Endothelial cell of umbilical vein (primary cell): ENCODE measurements around the gene NSD2. TPM values are rescaled to one million over a fixed set of nuclear protein-coding genes. Genes with fewer than 3 reads are reported as not detected.

ENCODE experiments used
- BruUV-seq: library from RNA; stranded (reverse); fragments of 400-500 nt; replicated peaks from 2 replicates; lab custom pipeline; 2021; lab: Mats Ljungman, UMichigan
- CTCF ChIA-PET: fragments of 300-600, 350-600 bp; sonication (Branson Sonifier 250); formaldehyde crosslinking; loops from one replicate; lab custom pipeline; 2021; ENCODE audit warnings: antibody characterized with exemption, inconsistent platforms; lab: Charles Lee
- POLR2A ChIA-PET: fragments of 300-600, 350-600 bp; sonication (Branson Sonifier 250); formaldehyde crosslinking; loops from one replicate; lab custom pipeline; 2021; ENCODE audit warnings: antibody characterized with exemption, inconsistent platforms; lab: Charles Lee
- DNase-seq: peaks from one replicate; pipeline ENCODE4 v3.0.0-alpha.2; 2011; ENCODE audit warnings: low read depth, low spot score
- FAIRE-seq: peaks from 2 replicates; lab custom pipeline; 2011; peaks lifted over from hg19 to GRCh38; lab: Jason Lieb, UNC
- H2AFZ ChIP-seq: 2 replicates; pipeline ENCODE4 v1.6.0; 2012; ENCODE audit warnings: low read depth, low read length, control low read depth, inconsistent platforms
- H3K27ac ChIP-seq: 2 replicates; pipeline ENCODE4 v1.5.1; 2011; ENCODE audit warnings: low read depth, mild to moderate bottlenecking, control low read depth, low read length, moderate library complexity; ENCODE audit not compliant: insufficient read depth
- H3K27me3 ChIP-seq, 2 experiments: 2 replicates each; pipeline versions ENCODE4 v1.6.0 to v1.6.1; 2011; ENCODE audit warnings: low read length in 2 of 2, mixed read lengths in 1 of 2; ENCODE audit not compliant: control insufficient read depth in 2 of 2, insufficient read depth in 2 of 2
- H3K36me3 ChIP-seq, 2 experiments: 2 replicates in 1 of 2; 3 replicates in 1 of 2; pipeline ENCODE4 v1.5.1; 2011; ENCODE audit warnings: low read length in 2 of 2, mild to moderate bottlenecking in 1 of 2, moderate library complexity in 1 of 2; ENCODE audit not compliant: control insufficient read depth in 2 of 2, insufficient read depth in 2 of 2; ENCODE audit errors: extremely low read depth in 1 of 2
- H3K4me1 ChIP-seq: 3 replicates; pipeline ENCODE4 v1.5.1; 2011; ENCODE audit warnings: mild to moderate bottlenecking, low read length; ENCODE audit not compliant: control insufficient read depth, insufficient read depth; ENCODE audit errors: extremely low read depth
- H3K4me2 ChIP-seq: 2 replicates; pipeline ENCODE4 v1.6.1; 2011; ENCODE audit warnings: low read length, control low read depth, mixed read lengths; ENCODE audit not compliant: insufficient read depth
- H3K4me3 ChIP-seq, 3 experiments: fragments of 200-600 bp in 1 of 3; sonication (generic), shearing (Covaris generic) in 1 of 3; replicated peaks in 1 of 3; 2 replicates each; pipeline ENCODE4 v1.5.1; 2011 to 2016; ENCODE audit warnings: control low read depth in 3 of 3, low read length in 3 of 3, mild to moderate bottlenecking in 2 of 3, inconsistent platforms in 1 of 3, low read depth in 1 of 3, moderate library complexity in 1 of 3; ENCODE audit not compliant: insufficient read depth in 1 of 3
- H3K79me2 ChIP-seq: 2 replicates; pipeline ENCODE4 v1.6.0; 2012; ENCODE audit warnings: low read length, inconsistent platforms; ENCODE audit not compliant: control insufficient read depth, insufficient read depth
- H3K9ac ChIP-seq: replicated peaks from 2 replicates; pipeline ENCODE3; 2011; ENCODE audit warnings: low read length, control low read depth; ENCODE audit not compliant: insufficient read depth; ENCODE audit errors: extremely low read depth
- H3K9me1 ChIP-seq: replicated peaks from 3 replicates; pipeline ENCODE4 v1.6.0; 2011; ENCODE audit warnings: mild to moderate bottlenecking, low read length; ENCODE audit not compliant: control insufficient read depth, insufficient read depth; ENCODE audit errors: extremely low read depth
- H3K9me3 ChIP-seq: replicated peaks from 2 replicates; pipeline ENCODE4 v1.5.1; 2012; ENCODE audit warnings: low read length, inconsistent platforms; ENCODE audit not compliant: control insufficient read depth, insufficient read depth
- H4K20me1 ChIP-seq: replicated peaks from 2 replicates; pipeline ENCODE3; 2011; ENCODE audit warnings: mild to moderate bottlenecking, low read length; ENCODE audit not compliant: control insufficient read depth, insufficient read depth; ENCODE audit errors: extremely low read depth
- EZH2 ChIP-seq: IDR thresholded peaks from 2 replicates; pipeline ENCODE4 v1.6.1; 2012; ENCODE audit warnings: borderline replicate concordance, low read depth, mild to moderate bottlenecking, moderate library complexity, low read length, inconsistent platforms; ENCODE audit not compliant: severe bottlenecking
- FOS ChIP-seq: IDR thresholded peaks from 2 replicates; pipeline ENCODE4 v1.6.1; 2011; ENCODE audit warnings: mild to moderate bottlenecking, low read length, moderate library complexity, borderline replicate concordance; ENCODE audit not compliant: insufficient read depth
- JUN ChIP-seq: IDR thresholded peaks from 2 replicates; pipeline ENCODE4 v1.6.1; 2011; ENCODE audit warnings: borderline replicate concordance, low read depth; ENCODE audit not compliant: insufficient read length, insufficient read depth
- MYC ChIP-seq: IDR thresholded peaks from one replicate; pipeline ENCODE4 v1.6.1; 2011; ENCODE audit warnings: mild to moderate bottlenecking, low read depth, low read length
- POLR2A ChIP-seq: IDR thresholded peaks from 2 replicates; pipeline ENCODE4 v1.6.1; 2012; ENCODE audit warnings: low read depth, mild to moderate bottlenecking, control low read depth, low read length
- POLR2AphosphoS5 ChIP-seq: IDR thresholded peaks from 2 replicates; pipeline ENCODE4 v1.6.1; 2012; ENCODE audit warnings: low read depth, mild to moderate bottlenecking, control low read depth, low read length, moderate library complexity; ENCODE audit not compliant: insufficient read depth
- dilution Hi-C: fragments of 300-500 bp; cut with MboI; formaldehyde crosslinking; loops from one replicate; pipeline ENCODE4 v1.15.0; 2019; ENCODE audit warnings: low sequenced_read_pairs; ENCODE audit not compliant: extremely low pct_ligation_motif_present
- intact Hi-C: fragments of 100-400 bp; cut with micrococcal nuclease; formaldehyde crosslinking; loops from one replicate; pipeline ENCODE4 v1.10.0; 2022
- polyA plus RNA-seq, 4 experiments: library from polyadenylated mRNA; depleted of rRNA in 3 of 4; stranded (reverse) in 3 of 4; unstranded in 1 of 4; fragments of >200 nt; gene quantifications; 2 replicates each; pipeline versions ENCODE4 v1.2.1 to v1.2.3, GENCODE V29; 2011 to 2012; ENCODE audit warnings: missing spikeins in 1 of 4
- total RNA-seq: library from RNA; stranded (reverse); gene quantifications from 2 replicates; pipeline ENCODE4 v1.2.3, GENCODE V29; 2021
- TF ChIP-seq, protein P1 (sequence below), 2 donors: IDR thresholded peaks; 1 replicate in 1 of 2; 2 replicates in 1 of 2; pipeline ENCODE4 v1.5.1; 2011; ENCODE audit warnings: low read length in 2 of 2, mild to moderate bottlenecking in 2 of 2, moderate library complexity in 2 of 2, control low read depth in 1 of 2, inconsistent platforms in 1 of 2, low read depth in 1 of 2; ENCODE audit not compliant: insufficient read depth in 1 of 2; ENCODE audit errors: extremely low read depth in 1 of 2
- TF ChIP-seq, protein P2 (sequence below): IDR thresholded peaks from 2 replicates; pipeline ENCODE4 v1.6.1; 2011; ENCODE audit not compliant: insufficient read depth, insufficient read length

Gene NSD2
- total and polyA plus RNA-seq, 2 donors (not counting 3 experiments of a cell fraction or from before 2014, with no cell fraction given) = 31.3 to 171 TPM

DNA sequence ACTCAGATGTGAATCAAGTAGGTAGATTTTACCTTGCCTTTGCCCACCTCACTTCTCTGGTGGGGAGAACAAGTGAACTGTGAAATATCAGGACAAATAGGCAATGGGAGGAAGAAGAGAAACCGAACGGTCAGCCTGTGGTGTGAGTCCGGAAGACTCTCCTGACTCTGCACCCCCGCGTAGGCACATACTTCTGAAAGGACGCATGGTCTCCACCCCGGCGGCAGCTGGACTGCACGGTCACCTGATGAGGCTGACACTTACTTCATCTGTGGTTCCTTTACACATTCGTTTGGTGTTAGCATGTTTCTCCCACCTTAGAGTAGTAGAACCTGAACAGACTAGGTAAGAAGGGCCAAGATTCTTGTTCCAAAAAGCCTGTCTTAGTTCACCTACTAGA is 79.2 kb downstream of the NSD2 start:
- BruUV-seq = no TSS peak
- Histone ChIP-seq H3K27me3 (no peaks in the 10 kb centered on the region), H3K4me1 (no peaks in the 10 kb centered on the region), H3K36me3 (peaks cover 7 to 26% of the 10 kb centered on the region in 2 experiments), H3K9me1 (no peaks in the 10 kb centered on the region), H3K4me2 (no peak overlapping the region), H2AFZ (no peak overlapping the region), H3K27ac (no peak overlapping the region), H3K9me3 (no peaks in the 10 kb centered on the region), H3K79me2 (peaks cover 15% of the 10 kb centered on the region), H4K20me1 (no peaks in the 10 kb centered on the region), H3K9ac (no peak overlapping the region), H3K4me3 (no peak overlapping the region)
- POLR2A ChIA-PET = no interaction called here
- dilution Hi-C loops (no loop called here), intact Hi-C loops (no loop called here)
- DNase-seq (no peak), FAIRE-seq (peak; percentile 50)
- CTCF ChIA-PET = no interaction called here
- TF ChIP-seq JUN (no peak), MYC (no peak), POLR2AphosphoS5 (no peak), EZH2 (no peak), POLR2A (no peak), FOS (no peak)
- TF ChIP-seq, protein P1, sequence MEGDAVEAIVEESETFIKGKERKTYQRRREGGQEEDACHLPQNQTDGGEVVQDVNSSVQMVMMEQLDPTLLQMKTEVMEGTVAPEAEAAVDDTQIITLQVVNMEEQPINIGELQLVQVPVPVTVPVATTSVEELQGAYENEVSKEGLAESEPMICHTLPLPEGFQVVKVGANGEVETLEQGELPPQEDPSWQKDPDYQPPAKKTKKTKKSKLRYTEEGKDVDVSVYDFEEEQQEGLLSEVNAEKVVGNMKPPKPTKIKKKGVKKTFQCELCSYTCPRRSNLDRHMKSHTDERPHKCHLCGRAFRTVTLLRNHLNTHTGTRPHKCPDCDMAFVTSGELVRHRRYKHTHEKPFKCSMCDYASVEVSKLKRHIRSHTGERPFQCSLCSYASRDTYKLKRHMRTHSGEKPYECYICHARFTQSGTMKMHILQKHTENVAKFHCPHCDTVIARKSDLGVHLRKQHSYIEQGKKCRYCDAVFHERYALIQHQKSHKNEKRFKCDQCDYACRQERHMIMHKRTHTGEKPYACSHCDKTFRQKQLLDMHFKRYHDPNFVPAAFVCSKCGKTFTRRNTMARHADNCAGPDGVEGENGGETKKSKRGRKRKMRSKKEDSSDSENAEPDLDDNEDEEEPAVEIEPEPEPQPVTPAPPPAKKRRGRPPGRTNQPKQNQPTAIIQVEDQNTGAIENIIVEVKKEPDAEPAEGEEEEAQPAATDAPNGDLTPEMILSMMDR (IDR thresholded peaks at IDR 0.05; ENCODE audit: extremely low read depth in 1 of 2, insufficient read depth in 1 of 2, low read depth in 1 of 2, low read length in 2 of 2) = no peak
- TF ChIP-seq, protein P2, sequence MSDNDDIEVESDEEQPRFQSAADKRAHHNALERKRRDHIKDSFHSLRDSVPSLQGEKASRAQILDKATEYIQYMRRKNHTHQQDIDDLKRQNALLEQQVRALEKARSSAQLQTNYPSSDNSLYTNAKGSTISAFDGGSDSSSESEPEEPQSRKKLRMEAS = no peak
